GM18517 (cell line): ENCODE measurements around the gene PLA1A.
"Not testable (repeated sequence)": the region's sequence is repeated elsewhere in the genome, so short reads cannot be mapped to it uniquely, and the experiment has no call there.

ENCODE experiments used
- ATAC-seq: cut with Tn5 transposase; IDR thresholded peaks from one replicate; pipeline ENCODE4 v1.9.1; 2021; ENCODE audit warnings: mild to moderate bottlenecking, moderate library complexity; ENCODE audit not compliant: unreplicated experiment

Gene PLA1A

GRCh38 chr3:119660474-119661440 lies 63.1 kb downstream of the PLA1A start, which contains the start of gene POPDC2:
Gene POPDC2 (minus strand): TSS chr3:119660589. CDS start chr3:119660423, 166 bp downstream.
- no peak for ATAC-seq

GRCh38 chr3:119662604-119663373 lies 65.1 kb downstream of the PLA1A start:
- ATAC-seq = no peak

- no peak for ATAC-seq
Observed at GRCh38 chr3:119663885-119664284, 66.2 kb downstream of the PLA1A start.

- ATAC-seq = no peak
Observed at GRCh38 chr3:119664370-119664769, 66.7 kb downstream of the PLA1A start.

GRCh38 chr3:119664850-119665379 lies 67.2 kb downstream of the PLA1A start:
- ATAC-seq = no peak

- ATAC-seq = no peak
Observed at GRCh38 chr3:119665954-119666559, 68.4 kb downstream of the PLA1A start.

- no peak for ATAC-seq
Observed at GRCh38 chr3:119669906-119670570, 72.4 kb downstream of the PLA1A start.

GRCh38 chr3:119672776-119673175 lies 75.1 kb downstream of the PLA1A start:
- no peak for ATAC-seq

- no peak for ATAC-seq
Observed at GRCh38 chr3:119673875-119674274, 76.2 kb downstream of the PLA1A start.

GRCh38 chr3:119675188-119675874 lies 77.6 kb downstream of the PLA1A start:
- ATAC-seq = no peak

GRCh38 chr3:119676020-119676419 lies 78.3 kb downstream of the PLA1A start:
- ATAC-seq = no peak

- ATAC-seq = peak; percentile 89
Observed at GRCh38 chr3:119676771-119677640, 79.3 kb downstream of the PLA1A start, which contains the start of gene COX17. Gene COX17 (minus strand): TSS chr3:119677406. CDS start chr3:119677310, 96 bp downstream.

GRCh38 chr3:119677641-119677934 lies 79.9 kb downstream of the PLA1A start:
- ATAC-seq = no peak

GRCh38 chr3:119678209-119678608 lies 80.5 kb downstream of the PLA1A start:
- not testable (repeated sequence) for ATAC-seq
